NCI-H2107 (cell line): ENCODE results near the gene FAM237B.
"Not testable (repeated sequence)": the region's sequence is repeated elsewhere in the genome, so short reads cannot be mapped to it uniquely, and the experiment has no call there.

Experiments
- DNase-seq: peaks from one replicate; lab custom pipeline; 2025; lab: John Stamatoyannopoulos, UW

FAM237B gene

GRCh38 chr7:90320801-90321494, at the start of gene FAM237B:
Gene FAM237B, minus strand, starts transcription at chr7:90321304. Its CDS starts 1,556 bp downstream, at chr7:90319748.
- no peak for DNase-seq

GRCh38 chr7:90351987-90352386, 30.9 kb upstream of the FAM237B start:
- no peak for DNase-seq

DNA sequence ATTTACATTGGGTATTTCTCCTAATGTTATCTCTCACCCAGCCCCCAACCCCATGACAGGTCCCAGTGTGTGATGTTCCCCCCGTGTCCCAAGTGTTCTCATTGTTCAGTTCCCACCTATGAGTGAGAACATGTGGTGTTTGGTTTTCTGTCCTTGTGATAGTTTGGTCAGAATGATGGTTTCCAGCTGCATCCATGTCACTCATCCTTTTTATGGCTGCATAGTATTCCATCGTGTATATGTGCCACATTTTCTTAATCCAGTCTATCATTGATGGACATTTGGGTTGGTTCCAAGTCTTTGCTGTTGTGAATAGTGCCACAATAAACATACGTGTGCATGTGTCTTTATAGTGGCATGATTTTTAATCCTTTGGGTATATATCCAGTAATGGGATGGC, 28.9 kb upstream of the FAM237B start:
- not testable (repeated sequence) for DNase-seq

GRCh38 chr7:90349305-90349704, 28.2 kb upstream of the FAM237B start:
- no peak for DNase-seq

- no peak for DNase-seq
Measured at GRCh38 chr7:90347759-90348158, 26.7 kb upstream of the FAM237B start.

GRCh38 chr7:90346336-90347125, 25.4 kb upstream of the FAM237B start, which contains the start of gene GTPBP10:
Gene GTPBP10, plus strand, starts transcription at chr7:90346716. Its CDS starts 26 bp downstream, at chr7:90346742.
- DNase-seq, result peak; percentile 90

GRCh38 chr7:90345595-90346335, 24.7 kb upstream of the FAM237B start:
- no peak for DNase-seq

DNA sequence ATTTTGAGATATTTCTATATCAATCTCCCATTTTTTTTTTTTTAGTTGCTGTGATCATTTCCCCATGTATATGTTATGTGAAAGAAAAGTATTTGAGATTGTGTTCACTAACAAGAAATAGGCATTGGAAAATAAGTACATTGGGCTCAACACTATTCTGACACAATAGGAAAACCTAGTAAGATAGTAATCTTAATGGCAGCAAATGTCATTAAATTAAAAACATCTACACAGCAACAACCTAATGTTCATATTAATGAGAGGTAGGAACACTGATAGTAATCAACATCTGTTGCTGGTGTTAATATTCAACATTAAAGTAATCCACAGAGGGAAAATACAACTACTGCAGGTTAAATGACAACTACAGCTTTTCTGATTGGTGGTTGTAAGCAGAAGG, 23.9 kb upstream of the FAM237B start:
- no peak for DNase-seq

GRCh38 chr7:90337106-90337505, 16.0 kb upstream of the FAM237B start:
- DNase-seq, result no peak

GRCh38 chr7:90334926-90335325, 13.8 kb upstream of the FAM237B start:
- DNase-seq, result not testable (repeated sequence)

- no peak for DNase-seq
Measured at GRCh38 chr7:90334193-90334843, 13.2 kb upstream of the FAM237B start.

- DNase-seq, result no peak
Measured at GRCh38 chr7:90326500-90326899, 5.4 kb upstream of the FAM237B start.

- no peak for DNase-seq
Measured at GRCh38 chr7:90322837-90323236, 1.7 kb upstream of the FAM237B start.

DNA sequence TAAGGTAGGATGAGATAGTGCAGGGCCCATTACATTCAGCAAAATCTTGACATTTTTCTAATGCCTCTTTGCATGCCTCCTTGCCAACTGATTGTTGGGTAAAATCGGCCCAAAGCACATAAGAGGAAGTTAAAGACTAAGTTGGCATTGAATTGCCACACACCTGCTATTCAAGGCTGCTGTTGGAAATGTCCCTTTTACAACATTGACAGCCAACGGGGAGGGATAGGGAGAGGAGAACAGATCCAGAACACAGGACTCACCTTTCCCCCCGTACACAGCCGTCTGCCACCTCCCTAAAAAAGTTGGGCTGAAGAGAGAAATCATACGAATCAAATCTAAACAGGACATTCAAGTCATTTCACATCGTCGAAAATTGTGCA, 695 bp downstream of the FAM237B start:
- DNase-seq, result no peak

DNA sequence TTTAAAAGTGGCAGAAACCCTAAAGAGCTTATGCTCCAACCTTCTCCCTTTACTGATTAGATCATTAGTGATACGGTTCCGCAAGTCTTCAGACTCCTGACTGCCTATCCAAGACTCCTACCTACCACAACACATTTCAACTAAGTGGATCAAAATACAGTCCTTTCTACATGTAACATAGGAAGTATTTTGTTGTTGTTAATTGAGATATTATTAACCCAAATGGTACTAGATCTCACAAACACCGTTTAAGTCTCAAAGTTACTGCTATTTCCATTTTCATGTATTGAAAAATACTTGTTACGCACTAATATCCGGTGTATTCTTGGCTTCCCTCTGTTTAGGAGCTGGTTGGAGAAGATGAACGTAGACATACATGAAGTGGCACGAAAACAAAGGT, 1.1 kb downstream of the FAM237B start:
- DNase-seq, result no peak

GRCh38 chr7:90313907-90314306, 7.2 kb downstream of the FAM237B start:
- no peak for DNase-seq

GRCh38 chr7:90312745-90313144, 8.4 kb downstream of the FAM237B start:
- DNase-seq, result no peak

DNA sequence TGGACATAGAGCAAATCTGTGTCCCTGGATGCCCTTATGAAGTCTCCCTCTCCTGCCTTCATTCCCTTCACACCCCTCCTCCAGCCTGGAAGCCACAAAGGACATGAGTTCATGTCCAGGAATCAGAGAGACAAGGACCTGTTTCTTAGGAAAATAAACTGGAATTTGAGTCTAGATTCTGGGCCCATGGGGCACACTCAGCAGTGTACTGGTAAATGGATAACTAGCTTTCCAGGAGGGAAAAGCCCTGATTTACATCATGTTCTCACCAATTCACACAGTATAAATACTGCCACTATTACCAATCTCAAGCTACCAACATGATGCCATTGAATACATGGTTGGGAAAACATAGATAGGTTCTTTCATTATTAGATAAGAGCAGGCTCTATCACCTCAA, 9.9 kb downstream of the FAM237B start:
- DNase-seq, result no peak

DNA sequence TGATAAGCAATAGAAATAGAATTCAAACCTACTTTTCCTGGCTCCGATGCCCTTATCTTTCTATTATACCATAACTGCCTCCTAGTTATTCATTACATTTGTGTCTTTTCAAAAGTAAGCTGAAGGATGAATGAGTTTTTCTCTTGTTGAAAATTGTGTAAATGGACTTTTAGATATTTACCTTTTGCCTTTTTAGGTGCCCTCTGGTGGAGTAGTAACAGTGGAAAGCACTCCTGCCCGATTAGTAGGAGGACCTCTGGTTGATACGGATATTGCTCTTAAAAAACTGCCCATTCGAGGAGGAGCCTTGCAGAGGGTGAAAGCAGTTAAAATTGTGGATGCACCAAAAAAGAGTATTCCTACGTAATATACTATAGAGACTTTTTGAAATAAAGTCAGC, 11.2 kb downstream of the FAM237B start:
- no peak for DNase-seq

- DNase-seq, result no peak
Measured at GRCh38 chr7:90303241-90303640, 17.9 kb downstream of the FAM237B start.

DNA sequence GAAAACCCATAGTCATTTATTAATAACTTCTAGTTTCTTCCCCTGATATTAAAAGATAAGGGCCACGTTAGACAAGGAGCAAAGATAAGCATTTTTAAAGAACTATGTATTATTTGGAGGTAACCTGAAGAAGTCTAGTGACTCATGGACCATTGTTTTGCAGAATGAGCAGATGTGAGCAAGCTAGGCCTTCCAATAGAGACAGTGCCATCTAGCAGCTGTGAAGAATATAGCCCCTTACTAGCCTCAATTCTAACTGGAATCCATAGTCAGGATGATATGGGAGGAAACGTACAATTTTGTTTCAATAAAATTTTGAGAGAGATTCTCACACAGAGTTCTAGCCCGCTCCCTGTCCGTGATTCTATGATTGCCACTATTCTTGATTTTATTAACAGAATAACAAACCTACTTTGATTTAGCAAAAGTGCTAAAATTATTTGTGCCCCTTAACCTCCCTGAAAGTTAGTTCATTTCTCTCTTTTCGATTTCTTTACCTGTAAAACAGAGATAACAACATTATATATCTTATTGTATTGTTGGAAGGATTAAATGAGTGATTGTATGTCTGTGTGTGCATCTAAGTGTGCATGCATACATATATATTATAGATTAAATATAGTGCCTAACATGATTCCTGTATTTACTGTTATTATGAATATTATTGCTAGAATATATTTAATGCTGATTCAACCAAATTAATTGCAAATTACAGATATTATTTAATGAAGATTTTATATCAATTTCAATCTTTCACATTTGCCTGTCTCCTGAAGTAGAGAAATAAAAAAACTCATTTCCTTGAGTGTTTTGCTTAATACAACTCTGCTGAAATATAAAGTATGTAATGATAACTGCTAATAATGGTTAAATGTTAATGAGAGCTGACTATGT, 22.7 kb downstream of the FAM237B start:
- no peak for DNase-seq
